WI38 (cell line): ENCODE measurements around the gene UGT1A7.

Experiments used
- H3K4me3 ChIP-seq: 2 replicates; pipeline ENCODE4 v1.5.1; 2011; ENCODE audit warnings: low read depth, mild to moderate bottlenecking, control low read depth, low read length
- TF ChIP-seq, protein P1 (sequence below): IDR thresholded peaks from 2 replicates; pipeline ENCODE4 v1.5.1; 2012; ENCODE audit warnings: low read depth, mild to moderate bottlenecking, control low read depth, low read length

The UGT1A7 gene

DNA sequence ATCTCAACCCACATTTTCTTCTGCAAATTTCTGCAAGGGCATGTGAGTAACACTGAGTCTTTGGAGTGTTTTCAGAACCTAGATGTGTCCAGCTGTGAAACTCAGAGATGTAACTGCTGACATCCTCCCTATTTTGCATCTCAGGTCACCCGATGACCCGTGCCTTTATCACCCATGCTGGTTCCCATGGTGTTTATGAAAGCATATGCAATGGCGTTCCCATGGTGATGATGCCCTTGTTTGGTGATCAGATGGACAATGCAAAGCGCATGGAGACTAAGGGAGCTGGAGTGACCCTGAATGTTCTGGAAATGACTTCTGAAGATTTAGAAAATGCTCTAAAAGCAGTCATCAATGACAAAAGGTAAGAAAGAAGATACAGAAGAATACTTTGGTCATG, 86.4 kb downstream of the UGT1A7 start:
- no peak overlapping the region for H3K4me3 ChIP-seq

DNA sequence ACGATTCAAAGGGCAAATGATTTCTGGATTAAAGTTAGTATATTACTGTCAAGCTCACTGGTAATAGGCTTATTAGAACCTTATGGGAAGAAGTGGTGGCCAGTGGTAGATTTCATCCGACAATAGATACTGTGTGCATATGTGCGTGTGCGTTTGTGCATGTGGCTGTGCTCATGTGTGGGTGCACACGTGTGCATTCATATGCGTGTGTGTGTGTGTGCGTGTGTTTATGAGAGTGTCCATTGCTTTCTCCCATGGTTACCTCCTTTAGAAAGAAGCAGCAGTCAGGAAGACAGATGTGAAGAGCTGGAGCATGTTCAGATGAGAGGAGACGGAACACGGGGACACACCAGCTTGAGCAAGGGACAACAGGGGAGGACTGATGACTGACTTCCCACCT, 87.6 kb downstream of the UGT1A7 start:
- H3K4me3 ChIP-seq, result no peak overlapping the region
- TF ChIP-seq, protein P1, sequence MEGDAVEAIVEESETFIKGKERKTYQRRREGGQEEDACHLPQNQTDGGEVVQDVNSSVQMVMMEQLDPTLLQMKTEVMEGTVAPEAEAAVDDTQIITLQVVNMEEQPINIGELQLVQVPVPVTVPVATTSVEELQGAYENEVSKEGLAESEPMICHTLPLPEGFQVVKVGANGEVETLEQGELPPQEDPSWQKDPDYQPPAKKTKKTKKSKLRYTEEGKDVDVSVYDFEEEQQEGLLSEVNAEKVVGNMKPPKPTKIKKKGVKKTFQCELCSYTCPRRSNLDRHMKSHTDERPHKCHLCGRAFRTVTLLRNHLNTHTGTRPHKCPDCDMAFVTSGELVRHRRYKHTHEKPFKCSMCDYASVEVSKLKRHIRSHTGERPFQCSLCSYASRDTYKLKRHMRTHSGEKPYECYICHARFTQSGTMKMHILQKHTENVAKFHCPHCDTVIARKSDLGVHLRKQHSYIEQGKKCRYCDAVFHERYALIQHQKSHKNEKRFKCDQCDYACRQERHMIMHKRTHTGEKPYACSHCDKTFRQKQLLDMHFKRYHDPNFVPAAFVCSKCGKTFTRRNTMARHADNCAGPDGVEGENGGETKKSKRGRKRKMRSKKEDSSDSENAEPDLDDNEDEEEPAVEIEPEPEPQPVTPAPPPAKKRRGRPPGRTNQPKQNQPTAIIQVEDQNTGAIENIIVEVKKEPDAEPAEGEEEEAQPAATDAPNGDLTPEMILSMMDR, result no peak

More for the DNA sequence above, 86.4 kb downstream of the UGT1A7 start:
- TF ChIP-seq, protein P1, result no peak

DNA sequence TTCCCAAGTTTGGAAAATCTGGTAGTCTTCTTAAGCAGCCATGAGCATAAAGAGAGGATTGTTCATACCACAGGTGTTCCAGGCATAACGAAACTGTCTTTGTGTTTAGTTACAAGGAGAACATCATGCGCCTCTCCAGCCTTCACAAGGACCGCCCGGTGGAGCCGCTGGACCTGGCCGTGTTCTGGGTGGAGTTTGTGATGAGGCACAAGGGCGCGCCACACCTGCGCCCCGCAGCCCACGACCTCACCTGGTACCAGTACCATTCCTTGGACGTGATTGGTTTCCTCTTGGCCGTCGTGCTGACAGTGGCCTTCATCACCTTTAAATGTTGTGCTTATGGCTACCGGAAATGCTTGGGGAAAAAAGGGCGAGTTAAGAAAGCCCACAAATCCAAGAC, 90.5 kb downstream of the UGT1A7 start:
- TF ChIP-seq, protein P1, result no peak
- H3K4me3 ChIP-seq, result no peak overlapping the region

DNA sequence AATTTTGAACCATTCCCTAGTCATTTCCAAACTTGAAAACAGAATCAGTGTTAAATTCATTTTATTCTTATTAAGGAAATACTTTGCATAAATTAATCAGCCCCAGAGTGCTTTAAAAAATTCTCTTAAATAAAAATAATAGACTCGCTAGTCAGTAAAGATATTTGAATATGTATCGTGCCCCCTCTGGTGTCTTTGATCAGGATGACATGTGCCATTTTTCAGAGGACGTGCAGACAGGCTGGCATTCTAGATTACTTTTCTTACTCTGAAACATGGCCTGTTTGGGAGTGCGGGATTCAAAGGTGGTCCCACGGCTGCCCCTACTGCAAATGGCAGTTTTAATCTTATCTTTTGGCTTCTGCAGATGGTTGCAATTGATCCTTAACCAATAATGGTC, 90.9 kb downstream of the UGT1A7 start:
- H3K4me3 ChIP-seq, result no peak overlapping the region
- TF ChIP-seq, protein P1, result no peak

DNA sequence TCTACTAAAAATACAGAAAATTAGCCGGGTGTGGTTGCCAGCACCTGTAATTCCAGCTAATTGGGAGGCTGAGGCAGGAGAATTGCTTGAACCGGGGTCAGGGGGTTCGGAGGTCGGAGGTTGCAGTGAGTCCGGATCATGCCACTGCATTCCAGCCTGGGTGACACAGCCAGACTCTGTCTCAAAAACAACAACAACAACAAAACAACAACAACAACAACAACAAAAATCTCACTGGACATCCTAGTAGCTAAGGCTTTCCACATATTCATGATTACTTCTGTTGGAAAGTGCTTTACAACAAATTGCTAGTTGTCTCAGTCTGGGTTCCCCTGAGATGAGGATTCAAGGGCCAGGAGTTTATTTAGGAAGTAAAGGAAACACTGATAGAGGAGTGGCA, 92.2 kb downstream of the UGT1A7 start:
- TF ChIP-seq, protein P1, result no peak
- no peak overlapping the region for H3K4me3 ChIP-seq

DNA sequence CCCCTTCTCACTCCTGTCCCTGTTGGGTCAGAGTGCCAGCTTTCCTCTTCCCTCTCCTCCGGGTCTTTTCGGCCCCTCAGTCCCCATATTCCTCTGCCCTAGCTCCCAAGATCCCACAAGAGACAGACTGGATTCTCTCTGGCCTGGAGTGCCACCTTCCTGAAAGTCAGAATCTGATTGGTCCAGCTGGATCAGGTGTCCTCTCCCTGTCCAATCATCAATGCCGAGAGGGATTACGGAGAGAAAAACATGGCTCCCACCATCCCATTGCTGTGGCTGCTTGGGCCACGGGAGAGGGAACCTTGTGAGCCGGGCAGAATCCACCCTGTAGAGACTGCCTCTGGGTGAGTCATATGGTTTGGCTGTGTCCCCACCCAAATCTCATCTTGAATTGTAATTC, 93.7 kb downstream of the UGT1A7 start:
- TF ChIP-seq, protein P1, result no peak
- H3K4me3 ChIP-seq, result no peak overlapping the region

DNA sequence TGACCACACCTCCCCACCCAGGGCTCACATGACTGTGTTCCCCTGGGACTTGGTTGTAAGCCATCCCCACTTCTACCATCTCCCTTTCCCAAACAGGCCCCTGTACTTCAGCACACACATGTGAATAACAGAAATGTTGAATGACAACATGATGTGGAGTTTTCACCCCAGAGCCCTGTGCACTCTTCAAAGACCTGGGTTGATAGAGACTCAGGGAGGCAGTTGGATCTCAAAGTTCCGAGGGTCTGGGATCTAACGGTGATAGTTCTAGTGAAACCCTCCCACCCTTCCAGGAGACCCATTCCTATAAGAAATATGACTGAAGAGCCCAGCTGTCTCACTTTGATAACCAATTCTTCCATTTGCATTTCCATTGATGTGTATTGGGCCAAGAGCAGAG, 96.3 kb downstream of the UGT1A7 start, which contains the start of gene MROH2A:
Gene MROH2A (plus strand): TSS at position 301 of the 400 bp plus-strand sequence. CDS start 1,029 bp downstream, outside the sequence.
- TF ChIP-seq, protein P1, result no peak

More for the DNA sequence above, 96.3 kb downstream of the UGT1A7 start, which contains the start of gene MROH2A:
- H3K4me3 ChIP-seq, result no peak within 1 kb of the TSS
